ENCODE results near the gene STX7. TPM values are rescaled to one million over a fixed set of nuclear protein-coding genes. Genes with fewer than 3 reads are reported as not detected.

Gene STX7, protein sequence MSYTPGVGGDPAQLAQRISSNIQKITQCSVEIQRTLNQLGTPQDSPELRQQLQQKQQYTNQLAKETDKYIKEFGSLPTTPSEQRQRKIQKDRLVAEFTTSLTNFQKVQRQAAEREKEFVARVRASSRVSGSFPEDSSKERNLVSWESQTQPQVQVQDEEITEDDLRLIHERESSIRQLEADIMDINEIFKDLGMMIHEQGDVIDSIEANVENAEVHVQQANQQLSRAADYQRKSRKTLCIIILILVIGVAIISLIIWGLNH
- total RNA-seq, result 22.6 and 23.6 TPM in 2 replicates

DNA sequence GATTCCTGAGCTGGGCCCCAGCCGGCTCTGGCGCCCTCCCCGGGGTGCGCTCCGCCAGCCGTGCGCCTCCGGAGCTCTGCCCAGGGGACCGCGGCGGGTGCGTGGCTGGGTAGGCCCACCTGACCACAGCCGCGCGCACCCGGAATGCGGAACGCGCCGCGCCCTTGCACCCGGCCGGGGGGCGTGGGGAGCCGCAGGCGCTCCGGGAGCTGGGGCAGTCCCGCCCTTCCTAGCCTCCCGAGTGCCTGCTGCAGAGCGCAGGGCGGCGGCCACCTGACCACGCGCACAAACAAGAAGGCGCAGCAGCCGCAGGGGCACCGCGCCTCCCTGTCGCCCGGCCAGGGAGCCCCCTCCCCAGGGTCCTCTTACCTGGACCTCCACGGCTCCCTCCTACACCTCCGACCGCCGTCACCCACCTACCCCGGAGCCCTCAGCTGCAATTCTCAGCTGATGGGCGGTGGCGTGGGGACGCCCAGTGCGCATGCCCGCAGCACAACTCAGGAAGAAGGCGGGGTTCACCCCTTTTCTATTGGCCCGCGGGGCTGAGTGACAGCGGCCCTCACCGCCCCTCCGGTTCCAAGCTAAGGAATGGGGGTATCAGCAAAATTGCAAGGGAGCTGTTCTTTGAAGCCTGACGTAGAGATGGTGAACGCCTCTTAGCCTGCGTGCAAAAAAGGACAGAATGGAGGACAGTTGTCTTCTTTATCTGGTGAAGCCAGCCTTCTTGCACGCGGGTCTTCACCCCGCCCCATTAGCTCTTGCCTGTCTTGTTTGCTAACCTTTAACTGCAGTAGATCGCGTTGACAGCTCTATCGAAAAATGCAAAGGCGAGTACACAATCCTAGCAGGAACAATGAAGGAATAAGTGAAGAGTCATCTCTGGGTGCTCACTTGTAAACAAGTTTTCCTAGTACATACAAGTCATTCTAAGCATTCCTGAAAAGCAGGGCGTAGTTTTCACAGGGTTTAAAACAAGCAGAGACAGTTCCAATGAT, at the start of gene STX7:
Gene STX7 (minus strand): TSS at position 479 of the 995 bp plus-strand sequence. CDS start 9,586 bp downstream, outside the sequence.

GRCh38 chr6:132552372-132552771, 39.5 kb upstream of the STX7 start, which contains the start of gene TAAR8:
Gene TAAR8 (plus strand): TSS chr6:132552672. CDS start chr6:132552693, 21 bp downstream.

GRCh38 chr6:132537977-132538376, 25.1 kb upstream of the STX7 start, which contains the start of gene TAAR9:
Gene TAAR9 (plus strand): TSS chr6:132538277. CDS start chr6:132538290, 13 bp downstream.

DNA sequence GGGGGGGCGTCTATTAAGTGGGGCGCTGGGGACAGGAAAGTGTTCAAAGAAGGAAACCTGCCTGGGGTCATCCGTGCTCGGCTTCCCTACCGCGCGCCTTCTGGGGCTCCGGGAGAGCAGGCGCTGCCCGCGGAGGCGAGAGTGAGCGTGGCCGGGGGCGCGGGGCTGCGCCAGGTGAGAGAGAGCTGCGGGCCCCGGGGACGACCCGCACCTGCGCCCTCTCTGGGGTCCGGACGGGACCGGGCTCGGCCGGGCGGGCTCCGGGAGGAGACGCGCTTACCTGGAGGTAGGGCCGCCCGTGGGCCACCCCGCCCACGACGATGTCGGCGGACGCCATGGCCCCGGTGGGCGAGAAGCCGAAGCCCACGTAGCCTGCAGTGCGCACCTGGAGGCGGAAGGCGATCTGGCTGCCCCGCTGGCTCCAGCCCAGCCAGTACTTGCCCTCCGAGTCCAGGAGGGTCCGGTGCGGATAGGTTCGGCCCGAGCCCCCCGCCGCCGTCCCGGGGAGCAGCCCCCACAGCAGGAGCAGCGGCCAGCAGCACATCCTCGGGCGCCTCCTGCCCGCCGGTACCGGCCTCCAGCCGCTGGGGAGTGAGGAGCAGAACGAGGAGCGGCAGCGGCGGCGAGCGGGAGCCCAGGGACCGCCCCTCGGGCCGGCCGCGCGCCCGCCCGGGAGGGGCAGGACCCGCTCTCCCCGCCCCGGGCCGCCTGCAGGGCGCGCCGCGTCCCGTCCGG, 111.9 kb downstream of the STX7 start, which contains the start of gene MOXD1:
Gene MOXD1 (minus strand): TSS at position 593 of the 735 bp plus-strand sequence. CDS start 49 bp downstream, at position 544.

Other genes with a start within 250 kb of the STX7 start
- 0.88 and 1.6 TPM in 2 replicates for gene MOXD1, start 111.6 kb downstream of the STX7 start, total RNA-seq
- gene TAAR9, start 25.2 kb upstream of the STX7 start, total RNA-seq, result not detected in 2 replicates
- gene TAAR8, start 39.6 kb upstream of the STX7 start, total RNA-seq, result not detected in 2 replicates
- not detected in 2 replicates for gene TAAR6, start 57.2 kb upstream of the STX7 start, total RNA-seq
- gene TAAR5, start 76.6 kb upstream of the STX7 start, total RNA-seq, result not detected in 2 replicates
- not detected in 2 replicates for gene TAAR2, start 111.2 kb upstream of the STX7 start, total RNA-seq
- gene TAAR1, start 146.1 kb upstream of the STX7 start, total RNA-seq, result not detected in 2 replicates
- gene VNN1, start 200.9 kb upstream of the STX7 start, total RNA-seq, result not detected in 2 replicates
- gene VNN2, start 244.8 kb upstream of the STX7 start, total RNA-seq, result not detected in 2 replicates